Bronchial epithelial cell (primary cell): Measurements from ENCODE around the gene GID4. TPM values are rescaled to one million over a fixed set of nuclear protein-coding genes. Genes with fewer than 3 reads are reported as not detected.
A peak's percentile ranks its signal among the peaks of the same experiment; 100 is the strongest.

Experiments
- DNase-seq: peaks from one replicate; pipeline ENCODE4 v3.0.0-alpha.2; 2010; ENCODE audit warnings: low read depth
- FAIRE-seq: peaks from 2 replicates; lab custom pipeline; 2011; peaks lifted over from hg19 to GRCh38; lab: Jason Lieb, UNC
- H3K27me3 ChIP-seq: 2 replicates; pipeline ENCODE4 v1.5.1; 2011; ENCODE audit warnings: low read length; ENCODE audit not compliant: control insufficient read depth, insufficient read depth
- H3K36me3 ChIP-seq: 2 replicates; pipeline ENCODE4 v1.5.1; 2011; ENCODE audit warnings: low read length; ENCODE audit not compliant: control insufficient read depth, insufficient read depth
- H3K4me3 ChIP-seq: 2 replicates; pipeline ENCODE4 v1.5.1; 2011; ENCODE audit warnings: mild to moderate bottlenecking, low read depth, low read length, control low read depth
- total RNA-seq: library from RNA; depleted of rRNA; stranded (reverse); fragments of >200 nt; gene quantifications from 2 replicates; pipeline ENCODE4 v1.2.1, GENCODE V29; 2014
- TF ChIP-seq, protein P1 (sequence below): IDR thresholded peaks from 2 replicates; pipeline ENCODE4 v1.5.1; 2011; ENCODE audit warnings: mild to moderate bottlenecking, moderate library complexity, low read length, control low read depth, inconsistent platforms; ENCODE audit not compliant: insufficient read depth, severe bottlenecking

GID4 gene
- total RNA-seq, 1 donor from 2014 or later, result 5.3 TPM

DNA sequence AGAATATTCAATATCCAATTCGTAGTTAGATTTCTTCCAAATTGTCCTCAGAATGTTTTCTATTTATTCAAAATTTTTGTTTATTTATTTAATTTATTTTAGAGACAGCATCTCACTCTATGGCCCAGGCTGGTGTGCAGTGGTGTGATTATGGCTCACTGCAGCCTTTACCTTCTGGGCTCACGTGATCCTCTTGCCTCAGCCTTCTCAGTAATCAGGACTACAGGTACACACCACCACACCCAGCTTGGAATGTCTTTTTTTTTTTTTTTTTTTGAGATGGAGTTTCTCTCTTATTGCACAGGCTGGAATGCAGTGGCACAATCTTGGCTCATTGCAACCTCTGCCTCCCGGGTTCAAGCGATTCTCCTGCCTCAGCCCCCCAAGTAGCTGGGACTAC is 45.0 kb downstream of the GID4 start:
- DNase-seq (no peak), FAIRE-seq (no peak)
- H3K4me3 ChIP-seq, result no peak overlapping the region
- no peaks in the 10 kb centered on the region for H3K27me3 ChIP-seq
- H3K36me3 ChIP-seq, result no peaks in the 10 kb centered on the region
- TF ChIP-seq, protein P1, sequence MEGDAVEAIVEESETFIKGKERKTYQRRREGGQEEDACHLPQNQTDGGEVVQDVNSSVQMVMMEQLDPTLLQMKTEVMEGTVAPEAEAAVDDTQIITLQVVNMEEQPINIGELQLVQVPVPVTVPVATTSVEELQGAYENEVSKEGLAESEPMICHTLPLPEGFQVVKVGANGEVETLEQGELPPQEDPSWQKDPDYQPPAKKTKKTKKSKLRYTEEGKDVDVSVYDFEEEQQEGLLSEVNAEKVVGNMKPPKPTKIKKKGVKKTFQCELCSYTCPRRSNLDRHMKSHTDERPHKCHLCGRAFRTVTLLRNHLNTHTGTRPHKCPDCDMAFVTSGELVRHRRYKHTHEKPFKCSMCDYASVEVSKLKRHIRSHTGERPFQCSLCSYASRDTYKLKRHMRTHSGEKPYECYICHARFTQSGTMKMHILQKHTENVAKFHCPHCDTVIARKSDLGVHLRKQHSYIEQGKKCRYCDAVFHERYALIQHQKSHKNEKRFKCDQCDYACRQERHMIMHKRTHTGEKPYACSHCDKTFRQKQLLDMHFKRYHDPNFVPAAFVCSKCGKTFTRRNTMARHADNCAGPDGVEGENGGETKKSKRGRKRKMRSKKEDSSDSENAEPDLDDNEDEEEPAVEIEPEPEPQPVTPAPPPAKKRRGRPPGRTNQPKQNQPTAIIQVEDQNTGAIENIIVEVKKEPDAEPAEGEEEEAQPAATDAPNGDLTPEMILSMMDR, result no peak

DNA sequence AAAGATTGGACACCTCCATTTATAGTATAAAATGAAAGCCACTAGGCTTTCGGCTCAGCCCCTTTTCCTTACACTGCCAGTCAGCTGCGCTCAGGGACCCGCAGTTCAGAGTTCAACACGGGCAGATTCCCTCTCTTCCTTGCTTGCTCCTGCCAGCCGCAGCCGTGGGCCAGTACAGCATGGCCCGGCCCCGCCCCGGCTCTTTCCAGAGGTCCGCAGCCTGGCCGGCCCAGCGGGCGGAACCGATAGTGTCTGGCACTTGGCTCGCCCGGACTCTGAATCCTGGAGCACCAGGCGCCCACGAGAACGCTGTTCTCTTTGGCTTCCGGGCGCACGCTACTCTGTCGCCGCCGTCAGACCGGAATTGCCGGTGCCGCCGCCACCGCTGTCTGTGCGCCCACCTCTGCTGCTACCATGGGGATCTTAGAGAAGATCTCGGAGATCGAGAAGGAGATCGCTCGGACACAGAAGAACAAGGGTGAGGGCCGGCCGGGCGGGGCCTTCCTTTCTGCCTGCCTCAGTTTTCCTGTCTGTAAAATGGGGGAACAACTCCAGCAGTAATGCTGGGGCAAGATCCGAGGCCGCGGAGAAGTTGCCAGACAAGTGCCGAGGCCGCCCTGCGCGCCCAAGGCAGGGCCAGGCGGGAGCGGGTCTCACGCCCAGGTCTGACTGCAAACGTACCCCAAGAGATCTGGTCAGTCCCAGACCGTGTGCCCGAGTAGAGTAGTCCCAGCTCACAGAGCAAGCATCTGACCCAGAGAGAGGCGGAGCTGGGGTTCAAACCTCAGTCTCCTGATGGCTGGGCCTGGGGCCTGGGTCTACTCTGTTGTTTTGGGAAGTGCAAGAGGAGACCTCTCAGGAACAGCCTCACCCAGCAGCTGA is 48.6 kb downstream of the GID4 start, which contains the start of gene DRG2:
Gene DRG2 (plus strand): TSS at position 339 of the 882 bp plus-strand sequence. CDS start 76 bp downstream, at position 415.
- H3K36me3 ChIP-seq, result peaks cover 1% of the 10 kb centered on the region
- DNase-seq, result peak; percentile 73
- TF ChIP-seq, protein P1, result peak; percentile 17
- FAIRE-seq, result no peak
- peak within 1 kb of the TSS; percentile 93 for H3K4me3 ChIP-seq
- H3K27me3 ChIP-seq, result no peaks in the 10 kb centered on the region

DNA sequence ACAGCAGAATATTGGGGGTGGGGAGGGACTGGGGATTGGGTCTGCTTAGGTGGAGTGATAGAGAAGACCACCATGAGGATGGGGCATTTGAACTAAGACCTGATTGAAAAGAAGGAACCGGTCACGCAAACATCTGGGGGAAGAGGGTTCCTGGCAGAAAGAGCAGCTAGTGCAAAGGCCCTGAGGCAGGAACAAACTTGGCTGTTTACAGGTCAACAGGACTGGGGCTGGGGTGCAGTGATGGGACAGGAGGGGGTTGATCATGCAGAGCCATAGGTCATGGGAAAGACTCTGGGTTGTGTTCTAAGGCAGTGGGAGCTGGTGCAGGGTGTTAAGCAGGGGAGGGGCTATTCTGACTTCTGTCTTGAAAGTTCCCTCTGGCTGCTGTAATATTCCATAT is 50.4 kb downstream of the GID4 start:
- Histone ChIP-seq H3K4me3 (no peak overlapping the region), H3K36me3 (peaks cover 7% of the 10 kb centered on the region), H3K27me3 (no peaks in the 10 kb centered on the region)
- DNase-seq (no peak), FAIRE-seq (no peak)
- TF ChIP-seq, protein P1, result no peak

DNA sequence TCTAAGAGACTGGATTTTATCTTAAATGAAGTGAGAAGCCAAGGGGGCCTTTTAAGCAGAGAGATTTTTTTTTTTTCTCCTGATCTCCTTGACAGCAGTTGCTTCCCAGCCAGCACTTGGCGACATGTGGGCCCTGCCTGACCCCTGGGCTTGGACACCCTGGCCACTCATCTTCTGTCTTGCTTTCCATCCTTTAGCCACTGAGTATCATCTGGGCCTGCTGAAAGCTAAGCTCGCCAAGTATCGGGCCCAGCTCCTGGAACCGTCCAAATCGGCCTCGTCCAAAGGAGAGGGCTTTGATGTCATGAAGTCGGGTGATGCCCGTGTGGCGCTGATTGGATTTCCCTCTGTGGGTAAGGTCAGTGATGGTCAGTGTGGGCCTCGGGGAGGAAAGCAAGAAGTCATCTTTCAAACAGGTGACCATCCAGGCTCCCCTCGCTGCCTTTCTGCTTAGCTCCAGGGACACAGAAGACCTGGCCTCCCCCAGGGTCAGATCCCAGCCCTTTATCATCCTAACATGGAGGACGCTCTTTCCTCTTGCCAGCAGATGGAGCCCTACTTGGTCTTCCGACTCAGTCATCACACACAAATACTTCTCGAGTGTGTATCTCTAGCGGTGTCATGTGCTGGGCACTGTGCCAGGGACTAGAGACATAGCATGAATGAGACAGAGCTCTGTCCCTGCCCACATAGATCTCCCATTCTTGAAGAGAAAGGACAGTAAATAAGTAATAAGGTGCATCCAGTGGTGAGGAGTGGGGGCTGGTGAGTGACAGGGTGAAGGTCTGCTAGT is 54.6 kb downstream of the GID4 start:
- FAIRE-seq (peak; percentile 77), DNase-seq (peak; percentile 83)
- H3K4me3 ChIP-seq, result no peak overlapping the region
- TF ChIP-seq, protein P1, result peak; percentile 51
- H3K27me3 ChIP-seq, result no peaks in the 10 kb centered on the region
- H3K36me3 ChIP-seq, result peaks cover 13% of the 10 kb centered on the region

DNA sequence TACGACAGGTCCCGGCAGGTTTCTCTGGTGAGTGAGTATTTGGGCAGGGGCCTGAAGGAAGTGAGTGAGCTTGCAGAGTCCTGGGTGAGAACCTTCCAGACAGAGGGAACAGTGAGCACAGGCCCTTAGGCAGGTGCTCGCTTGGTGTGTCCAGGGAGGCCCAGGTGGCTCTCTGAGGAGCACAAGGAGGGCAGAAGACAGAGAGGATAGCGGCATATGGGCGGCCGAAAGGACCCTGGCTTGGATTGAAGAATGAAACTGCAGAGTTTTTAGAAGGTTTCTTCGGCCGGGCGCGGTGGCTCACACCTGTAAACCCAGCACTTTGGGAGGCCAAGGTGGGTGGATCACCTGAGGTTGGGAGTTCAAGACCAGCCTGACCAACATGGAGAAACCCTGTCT is 55.2 kb downstream of the GID4 start:
- TF ChIP-seq, protein P1, result no peak
- H3K36me3 ChIP-seq, result peaks cover 13% of the 10 kb centered on the region
- FAIRE-seq (no peak), DNase-seq (no peak)
- no peak overlapping the region for H3K4me3 ChIP-seq
- no peaks in the 10 kb centered on the region for H3K27me3 ChIP-seq
